GM18519 (cell line): ENCODE results near the gene ETV3.

Experiments used
- ATAC-seq: cut with Tn5 transposase; IDR thresholded peaks from one replicate; pipeline ENCODE4 v1.9.1; 2021; ENCODE audit warnings: mild to moderate bottlenecking, moderate library complexity; ENCODE audit not compliant: unreplicated experiment, low FRiP score

Gene ETV3

DNA sequence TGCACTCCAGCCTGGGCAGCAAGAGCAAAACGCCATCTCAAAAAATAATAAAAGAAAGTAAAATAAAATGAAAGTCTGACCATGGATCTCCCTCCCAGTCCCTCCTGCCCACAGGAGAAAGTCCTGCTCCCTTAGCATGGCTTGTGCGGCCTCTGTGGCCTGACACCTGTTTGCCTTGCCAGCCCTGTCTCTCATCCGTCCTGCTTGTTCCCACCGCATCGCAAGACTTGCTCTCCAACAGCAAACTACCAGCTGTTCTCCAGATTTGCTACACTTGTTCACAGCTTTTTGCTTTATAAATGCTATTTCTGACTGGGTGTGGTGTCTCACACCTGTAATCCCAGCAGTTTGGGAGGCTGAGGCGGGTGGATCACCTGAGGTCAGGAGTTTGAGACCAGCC is 41.3 kb downstream of the ETV3 start:
- no peak for ATAC-seq

DNA sequence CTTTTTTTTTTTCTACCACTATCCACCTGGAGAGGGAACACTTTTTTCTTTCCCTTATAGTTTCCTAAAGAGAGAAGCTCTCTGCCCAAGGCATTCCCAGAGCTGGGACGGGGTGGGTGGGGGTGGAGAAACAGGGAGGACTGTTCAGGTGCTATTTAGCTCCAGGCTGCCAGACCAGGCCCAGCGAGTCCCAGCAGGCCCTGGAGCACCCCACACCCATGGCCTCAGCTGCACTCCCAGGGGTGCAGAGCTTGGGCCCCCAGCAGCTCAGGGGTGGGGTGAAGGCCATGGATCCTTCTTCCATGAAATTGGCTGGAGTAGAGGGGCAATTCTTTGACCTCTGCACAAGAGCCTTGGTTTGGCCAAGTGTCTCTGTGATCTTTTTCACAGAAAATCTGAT is 42.6 kb downstream of the ETV3 start:
- ATAC-seq = no peak

DNA sequence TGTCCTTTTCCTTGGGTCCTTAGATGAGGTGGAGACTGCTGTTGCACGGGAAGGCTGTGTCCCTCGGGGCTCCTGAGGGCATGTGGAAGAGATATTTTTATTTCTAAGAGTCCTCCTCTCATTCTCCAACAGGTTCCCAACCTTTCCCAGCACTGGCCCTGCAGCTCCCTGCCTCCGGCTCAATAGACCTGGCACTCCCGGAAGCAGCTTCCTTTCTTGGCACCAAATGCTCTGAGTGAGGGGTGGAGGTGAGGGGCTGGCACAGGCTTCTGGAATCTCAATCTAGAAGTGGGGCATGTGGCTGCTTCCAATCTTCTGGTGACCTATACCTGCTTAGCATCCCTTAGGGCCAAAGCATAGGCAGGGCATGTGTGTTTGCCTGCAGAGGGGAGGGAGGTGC is 43.1 kb downstream of the ETV3 start:
- no peak for ATAC-seq

DNA sequence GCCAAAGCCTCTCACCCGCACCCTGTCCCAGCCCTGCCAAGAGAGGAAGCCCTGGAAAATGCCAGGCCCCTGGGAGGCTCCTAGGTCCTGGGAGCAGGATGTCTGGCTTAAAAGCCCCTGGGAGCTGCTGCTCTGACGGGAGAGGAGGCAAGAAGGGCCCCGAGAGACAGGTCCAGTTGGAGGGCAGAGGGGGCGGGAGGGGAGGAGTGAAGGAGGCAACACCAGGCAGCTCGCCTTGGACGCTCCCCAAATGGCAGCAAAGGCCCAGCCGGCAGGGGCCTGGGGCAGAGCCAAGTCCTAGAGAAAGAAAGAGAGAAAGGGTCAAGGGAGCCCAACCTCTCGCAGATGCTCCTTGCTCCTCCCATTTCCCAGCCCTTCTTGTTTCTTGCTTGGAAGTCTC is 45.4 kb downstream of the ETV3 start:
- ATAC-seq = no peak

DNA sequence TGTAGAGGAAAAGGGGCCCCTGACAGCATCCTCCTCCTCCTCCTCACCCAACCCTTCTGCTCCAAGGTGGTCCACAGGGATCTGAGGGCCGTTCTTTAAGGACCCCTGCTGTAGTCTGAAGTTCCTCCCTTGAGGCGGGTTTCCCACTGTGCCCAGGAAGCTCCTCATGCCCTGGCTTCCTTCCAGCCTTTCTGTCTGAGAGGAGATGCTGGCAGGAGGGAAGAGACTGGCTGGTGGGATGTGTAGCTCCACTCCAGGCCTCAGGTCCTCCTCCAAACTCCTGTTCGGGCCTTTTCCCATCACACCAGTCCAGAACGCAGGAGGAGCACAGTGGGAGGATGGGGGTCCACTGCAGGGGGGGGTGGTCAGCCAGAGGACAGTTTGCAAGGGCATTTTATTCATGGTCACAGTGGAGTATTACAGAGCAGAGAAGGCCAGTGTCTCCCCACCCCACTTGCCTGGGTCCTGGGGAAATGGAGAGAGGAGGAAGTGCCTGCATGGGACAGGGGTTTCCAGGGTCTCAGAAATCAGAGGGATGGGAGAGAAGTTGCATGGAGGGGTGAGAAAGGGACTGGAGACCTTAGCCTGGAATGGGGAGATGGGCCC is 46.4 kb downstream of the ETV3 start:
- no peak for ATAC-seq

DNA sequence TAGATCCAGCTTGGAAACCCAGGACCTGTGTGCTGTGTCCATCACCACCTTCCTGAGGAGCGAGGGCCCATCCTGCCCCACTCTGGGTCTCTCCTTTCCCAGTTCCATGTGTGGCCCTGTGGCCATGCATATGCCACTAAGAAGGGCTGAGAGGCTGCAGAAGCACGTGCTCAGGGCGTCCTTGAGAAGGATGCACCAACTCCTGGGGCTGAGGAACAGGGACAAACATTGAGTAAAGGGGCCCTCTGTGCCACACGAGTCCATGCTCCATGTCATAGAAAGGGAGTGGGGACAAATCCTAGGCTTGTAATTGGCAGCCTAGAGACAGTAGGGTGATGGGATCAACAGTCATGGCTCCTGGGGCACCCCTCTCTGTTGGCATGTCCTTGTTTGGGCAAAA is 47.0 kb downstream of the ETV3 start:
- ATAC-seq = no peak

DNA sequence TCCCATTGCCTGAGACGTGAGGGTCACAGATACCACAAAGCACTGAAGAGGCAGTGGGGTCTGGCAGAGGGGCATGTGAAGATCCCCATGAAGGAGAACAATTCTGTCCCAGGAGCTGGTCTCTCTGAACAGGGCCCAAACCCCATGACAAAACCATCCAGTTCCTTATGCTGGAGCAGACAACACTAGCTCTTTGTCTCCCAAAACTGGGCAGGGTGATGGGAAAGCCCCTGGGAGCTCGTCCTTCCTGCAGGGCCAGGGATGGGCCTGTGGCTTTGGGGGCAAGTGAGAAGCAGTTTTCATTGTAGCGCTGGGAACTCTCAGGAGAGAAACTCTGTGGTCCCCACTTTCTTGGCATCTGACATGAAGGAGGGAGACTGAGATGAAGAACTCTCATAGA is 47.4 kb downstream of the ETV3 start:
- ATAC-seq = no peak

DNA sequence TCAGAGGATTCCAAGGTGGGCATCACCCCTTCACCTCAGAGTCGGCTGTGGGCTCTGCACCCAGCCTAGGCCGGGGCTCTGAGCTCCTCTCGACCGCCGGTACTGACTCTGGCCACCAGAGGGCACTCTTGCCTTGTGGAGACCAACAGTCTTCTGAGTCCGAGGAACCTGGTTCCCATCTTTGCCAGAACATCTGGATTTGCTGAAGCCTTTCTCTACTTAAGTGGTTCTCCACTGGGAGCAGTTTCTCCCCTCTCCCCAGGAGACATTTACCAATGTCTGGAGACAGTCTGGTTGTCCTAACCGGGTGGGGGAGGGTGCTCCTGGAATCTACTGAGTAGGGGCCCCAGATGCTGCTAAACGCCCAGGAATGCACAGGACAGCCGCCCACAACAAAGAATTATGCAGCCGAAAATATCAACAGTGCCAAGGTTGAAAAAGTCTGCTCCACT is 48.0 kb downstream of the ETV3 start:
- no peak for ATAC-seq

DNA sequence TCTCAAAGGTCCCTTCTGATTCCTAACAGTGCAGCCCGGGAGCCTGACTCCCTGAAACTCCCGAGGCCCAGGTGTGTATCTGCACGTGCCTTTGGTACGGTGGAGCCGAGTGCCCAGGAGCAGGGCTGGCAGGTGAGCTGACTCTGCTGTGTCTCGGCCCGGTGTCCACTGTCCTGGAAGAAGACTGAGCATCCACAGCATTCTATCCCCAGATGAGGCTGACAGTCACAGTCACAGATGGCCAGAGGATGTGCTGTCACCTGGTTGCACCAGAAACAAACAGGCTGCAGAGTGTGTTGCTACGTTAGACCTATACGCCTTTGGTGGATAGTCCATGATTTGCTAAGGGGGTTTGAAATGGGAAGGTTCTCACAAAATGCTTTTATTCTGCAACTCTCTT is 48.4 kb downstream of the ETV3 start:
- no peak for ATAC-seq

DNA sequence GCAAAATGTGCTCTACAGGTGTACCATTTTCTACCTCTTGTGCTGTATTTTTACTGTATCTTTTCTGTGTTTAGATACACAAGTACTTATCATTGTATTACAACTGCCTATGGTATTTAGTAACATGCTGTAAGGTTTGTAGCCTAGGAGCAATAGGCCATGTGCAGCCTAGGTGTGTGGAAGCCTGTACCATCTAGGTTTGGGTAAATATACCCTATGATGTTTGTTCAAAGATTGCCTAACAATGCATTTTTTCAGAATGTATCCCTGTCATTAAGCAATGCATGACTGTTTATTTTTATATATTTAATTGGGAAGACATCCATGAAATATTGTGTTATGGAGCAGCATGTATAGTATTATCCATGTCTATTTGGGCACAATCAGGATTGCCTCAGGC is 49.6 kb downstream of the ETV3 start:
- ATAC-seq = no peak

DNA sequence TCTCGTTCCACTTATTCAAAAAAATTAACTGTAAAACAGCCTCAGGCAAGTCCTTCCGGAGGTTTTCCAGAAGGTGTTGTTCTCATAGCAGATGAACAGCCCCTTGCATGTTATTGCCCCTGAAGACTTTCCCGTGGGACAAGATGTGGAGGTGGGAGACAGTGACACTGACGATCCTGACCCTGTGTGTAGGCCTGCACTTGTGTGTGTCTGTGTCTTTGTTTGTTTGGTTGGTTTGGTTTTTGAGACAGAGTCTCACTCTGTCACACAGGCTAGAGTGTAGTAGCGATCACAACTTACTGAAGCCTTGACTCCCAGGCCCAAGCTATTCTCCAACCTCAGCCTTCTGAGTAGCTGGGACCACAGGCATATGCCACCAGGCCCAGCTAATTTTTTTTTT is 51.2 kb downstream of the ETV3 start:
- no peak for ATAC-seq

DNA sequence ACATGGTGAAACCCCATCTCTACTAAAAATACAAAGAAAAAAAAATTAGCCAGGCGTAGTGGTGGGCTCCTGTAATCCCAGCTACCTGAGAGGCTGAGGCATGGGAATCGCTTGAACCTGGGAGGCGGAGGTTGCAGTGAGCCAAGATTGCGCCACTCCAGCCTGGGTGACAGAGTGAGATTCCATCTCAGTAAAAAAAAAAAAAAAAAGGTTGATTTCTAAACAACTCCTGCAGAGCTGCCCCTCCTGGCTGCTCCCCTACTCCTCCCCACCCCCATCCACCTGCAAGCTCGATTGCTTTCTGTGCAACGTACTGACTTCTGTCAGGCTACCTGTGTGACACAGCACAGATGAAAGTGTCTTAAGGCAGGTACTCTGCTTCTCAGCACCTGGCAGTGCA is 51.9 kb downstream of the ETV3 start:
- no peak for ATAC-seq

DNA sequence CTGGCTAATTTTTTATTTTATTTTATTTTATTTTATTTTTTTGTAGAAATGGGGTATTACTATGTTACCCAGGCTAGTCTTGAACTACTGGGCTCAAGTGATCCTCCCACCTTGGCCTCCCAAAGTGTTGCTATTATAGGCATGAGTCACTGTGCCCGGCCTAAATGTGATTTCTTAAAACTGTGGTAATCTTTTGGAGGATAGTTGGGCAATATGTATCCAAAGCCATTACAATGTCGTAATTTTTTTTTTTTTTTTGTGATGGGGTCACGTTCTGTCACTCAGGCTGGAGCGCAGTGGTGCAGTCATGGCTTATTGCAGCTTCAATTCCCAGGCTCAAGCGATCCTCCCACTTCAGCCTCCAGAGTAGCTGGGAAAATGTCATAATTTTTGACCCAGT is 52.8 kb downstream of the ETV3 start:
- ATAC-seq = no peak

DNA sequence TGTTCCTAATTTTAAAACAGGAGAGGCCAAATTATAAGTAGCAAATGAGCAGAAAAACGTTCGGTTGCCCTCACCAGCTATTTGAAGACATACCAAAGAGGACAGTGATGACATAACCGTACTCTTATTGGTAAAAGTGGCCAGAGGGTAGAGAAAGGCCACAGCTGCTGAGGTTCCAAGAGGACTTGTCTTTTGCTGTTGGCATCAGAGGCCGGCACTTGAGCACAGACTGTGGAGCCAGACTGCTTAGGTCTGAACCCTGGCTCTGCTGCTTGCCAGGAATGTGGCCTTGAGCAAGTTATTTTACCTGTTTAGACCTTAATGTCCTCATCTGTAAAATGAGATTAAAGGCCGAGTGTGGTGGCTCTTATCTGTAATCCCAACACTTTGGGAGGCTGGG is 53.5 kb downstream of the ETV3 start:
- no peak for ATAC-seq

DNA sequence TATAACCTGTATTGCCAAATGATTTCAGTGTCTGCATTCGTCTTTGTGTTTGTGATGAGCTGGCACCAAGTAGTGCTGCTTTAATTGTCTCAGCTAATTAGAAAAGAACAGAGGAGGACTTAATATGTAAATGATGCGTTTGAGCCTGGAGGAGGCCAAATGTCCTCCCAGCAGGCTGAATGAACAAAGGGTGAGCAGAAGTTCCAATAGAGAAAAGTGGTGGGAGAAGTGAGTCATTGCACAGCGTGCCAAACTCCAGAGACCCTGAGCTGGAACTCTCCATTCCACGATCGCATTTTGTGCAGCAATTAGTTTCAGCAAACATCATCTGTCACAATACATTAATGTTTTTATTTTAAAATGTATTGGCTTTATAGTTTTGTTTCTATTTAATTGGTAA is 56.5 kb downstream of the ETV3 start:
- no peak for ATAC-seq

DNA sequence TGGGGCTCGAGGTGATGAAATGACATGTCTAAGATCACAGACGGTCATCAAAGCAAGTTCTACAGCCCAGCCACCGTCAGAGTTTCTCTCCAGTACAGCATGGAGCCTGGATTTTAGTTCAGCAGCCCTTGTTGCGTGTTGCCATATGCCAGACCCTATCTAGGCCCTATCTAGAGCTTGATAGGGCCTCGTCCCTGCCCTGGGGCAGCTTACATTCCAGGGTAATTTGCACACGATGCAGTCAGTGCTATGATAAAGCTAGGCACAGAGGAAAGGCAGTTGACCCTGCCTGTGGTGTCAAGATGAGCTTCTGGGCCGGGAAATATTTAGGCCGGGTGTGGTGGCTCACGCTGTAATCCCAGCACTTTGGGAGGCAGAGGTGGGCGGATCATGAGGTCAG is 57.5 kb downstream of the ETV3 start:
- no peak for ATAC-seq

DNA sequence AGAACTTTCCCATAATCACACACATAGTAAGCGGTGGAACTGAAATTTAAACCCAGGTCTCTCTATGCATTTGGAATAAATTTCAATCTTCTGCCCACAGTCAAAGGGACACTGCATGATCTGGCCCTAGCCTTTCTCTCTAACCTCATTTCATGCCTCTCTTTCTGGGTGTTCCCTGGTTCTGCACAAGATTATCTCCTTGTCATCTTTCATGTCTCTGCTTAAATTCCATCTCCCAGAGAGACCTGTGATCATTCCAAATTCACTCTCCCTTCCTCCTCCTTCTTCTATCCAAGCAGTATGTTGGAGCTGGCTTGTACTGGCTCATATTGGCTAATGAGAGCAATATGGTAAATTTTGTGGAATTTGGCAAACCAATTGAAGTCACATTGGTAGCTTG is 60.8 kb downstream of the ETV3 start:
- ATAC-seq = no peak

DNA sequence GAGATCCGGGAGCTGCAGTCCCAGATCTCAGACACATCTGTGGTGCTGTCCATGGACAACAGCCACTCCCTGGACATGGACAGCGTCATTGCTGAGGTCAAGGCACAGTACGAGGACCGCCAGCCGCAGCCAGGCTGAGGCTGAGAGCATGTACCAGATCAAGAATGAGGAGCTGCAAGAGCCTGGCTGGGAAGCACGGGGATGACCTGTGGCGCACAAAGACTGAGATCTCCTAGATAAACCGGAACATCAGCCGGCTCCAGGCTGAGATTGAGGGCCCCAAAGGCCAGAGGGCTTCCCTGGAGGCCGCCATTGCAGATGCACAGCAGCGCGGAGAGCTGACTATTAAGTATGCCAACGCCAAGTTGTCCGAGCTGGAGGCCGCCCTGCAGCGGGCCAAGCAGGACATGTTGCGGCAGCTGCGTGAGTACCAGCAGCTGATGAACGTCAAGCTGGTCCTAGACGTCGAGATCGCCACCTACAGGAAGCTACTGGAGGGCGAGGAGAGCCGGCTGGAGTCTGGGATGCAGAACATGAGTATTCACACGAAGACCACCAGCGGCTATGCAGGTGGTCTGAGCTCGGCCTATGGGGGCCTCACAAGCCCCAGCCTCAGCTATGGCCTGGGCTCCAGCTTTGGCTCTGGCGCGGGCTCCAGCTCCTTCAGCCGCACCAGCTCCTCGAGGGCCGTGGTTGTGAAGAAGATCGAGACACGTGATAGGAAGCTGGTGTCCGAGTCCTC is 64.1 kb downstream of the ETV3 start:
- no peak for ATAC-seq
